HepG2 (cell line): ENCODE measurements around the gene CHST13. TPM values are rescaled to one million over a fixed set of nuclear protein-coding genes. Genes with fewer than 3 reads are reported as not detected.
A peak's percentile ranks its signal among the peaks of the same experiment; 100 is the strongest.

ENCODE experiments used
- ARID4A ChIP-seq: sonication (generic); formaldehyde crosslinking; IDR thresholded peaks from 2 replicates; pipeline ENCODE4 v1.5.0; 2020; ENCODE audit warnings: mild to moderate bottlenecking, missing genetic modification reagents, borderline replicate concordance
- FOXO1 ChIP-seq: sonication (generic); formaldehyde crosslinking; IDR thresholded peaks from 2 replicates; pipeline ENCODE4 v1.4.0; 2020; ENCODE audit warnings: missing genetic modification reagents
- NFKB2 ChIP-seq: sonication (generic); formaldehyde crosslinking; IDR thresholded peaks from 2 replicates; pipeline ENCODE4 v1.4.0; 2020; ENCODE audit warnings: missing genetic modification reagents, borderline replicate concordance
- RFX1 ChIP-seq: fragments of 450-650 bp; IDR thresholded peaks from 2 replicates; pipeline ENCODE4 v1.6.1; 2017
- SRSF1 ChIP-seq: fragments of 200-400 bp; formaldehyde crosslinking; optimal IDR thresholded peaks from 2 replicates; pipeline ENCODE3; 2017; ENCODE audit warnings: mild to moderate bottlenecking, low read depth, low read length, moderate library complexity
- THRA ChIP-seq: sonication (generic); formaldehyde crosslinking; IDR thresholded peaks from 2 replicates; pipeline ENCODE4 v1.4.0; 2020; ENCODE audit warnings: missing genetic modification reagents, borderline replicate concordance
- XBP1 ChIP-seq: sonication (generic); formaldehyde crosslinking; IDR thresholded peaks from 2 replicates; pipeline ENCODE4 v1.5.0; 2020; ENCODE audit warnings: missing genetic modification reagents
- ZBED4 ChIP-seq: sonication (generic); formaldehyde crosslinking; IDR thresholded peaks from 2 replicates; pipeline ENCODE4 v1.4.0; 2020; ENCODE audit warnings: missing genetic modification reagents, borderline replicate concordance
- ZHX1 ChIP-seq: sonication (generic); formaldehyde crosslinking; IDR thresholded peaks from 2 replicates; pipeline ENCODE4 v1.8.1; 2022; ENCODE audit warnings: low read depth, mild to moderate bottlenecking, missing genetic modification reagents
- ZKSCAN1 ChIP-seq: fragments of 150-350 bp; IDR thresholded peaks from 2 replicates; pipeline ENCODE4 v1.6.1; 2014; ENCODE audit warnings: low read length
- ZNF12 ChIP-seq: sonication (generic); formaldehyde crosslinking; IDR thresholded peaks from 2 replicates; pipeline ENCODE4 v1.5.0; 2020; ENCODE audit warnings: missing genetic modification reagents
- ZNF180 ChIP-seq: sonication (generic); formaldehyde crosslinking; IDR thresholded peaks from 2 replicates; pipeline ENCODE4 v1.4.0; 2020; ENCODE audit warnings: low read depth, missing genetic modification reagents, borderline replicate concordance
- ZSCAN12 ChIP-seq: sonication (generic); formaldehyde crosslinking; IDR thresholded peaks from 2 replicates; pipeline ENCODE4 v1.9.0; 2021; ENCODE audit warnings: mild to moderate bottlenecking, missing genetic modification reagents
- ZUFSP ChIP-seq: sonication (generic); formaldehyde crosslinking; IDR thresholded peaks from 2 replicates; pipeline ENCODE4 v1.9.0; 2021; ENCODE audit warnings: missing genetic modification reagents, mild to moderate bottlenecking, borderline replicate concordance
- polyA plus RNA-seq, 8 experiments: library from polyadenylated mRNA; depleted of rRNA in 3 of 8; stranded (reverse) in 7 of 8; unstranded in 1 of 8; fragments of >200 nt; fragmentation: Illumina TruSeq in 4 of 8; extraction: Trizol in 4 of 8; gene quantifications; 2 replicates each; pipeline versions ENCODE4 v1.2.1 to v1.2.3, GENCODE V29; 2011 to 2016; ENCODE audit warnings: low read depth in 4 of 8, missing spikeins in 1 of 8, mixed read lengths in 1 of 8; ENCODE audit not compliant: insufficient read depth in 1 of 8
- total RNA-seq, 5 experiments: library from RNA; depleted of rRNA; stranded (reverse); fragments of >200 nt; fragmentation: Illumina TruSeq; extraction: Trizol; gene quantifications; 2 replicates each; pipeline ENCODE4 v1.2.3, GENCODE V29; 2016; ENCODE audit warnings: low read depth in 1 of 5

Gene CHST13
- total and polyA plus RNA-seq, 2 of the 13 experiments (the other 11 are each of a cell fraction or from before 2014, with no cell fraction given): 32.0 to 43.1 TPM

GRCh38 chr3:126528800-126529541 lies 5.0 kb downstream of the CHST13 start (continued):
- TF ChIP-seq THRA (0 out of 2 replicates have a peak, but pooled peaks have one; percentile 33), XBP1 (CRISPR knock-in tag) (no peak), ZHX1 (CRISPR knock-in tag) (no peak; the same call in 1 of the 2 replicates), ZBED4 (CRISPR knock-in tag) (no peak; the same call in 1 of the 2 replicates), ZNF12 (peak; percentile 48; the same call in 1 of the 2 replicates), ZNF180 (CRISPR knock-in tag) (no peak), NFKB2 (CRISPR knock-in tag) (peak; percentile 59; the same call in 1 of the 2 replicates), ARID4A (CRISPR knock-in tag) (peak; percentile 79; the same call in 1 of the 2 replicates), ZUFSP (CRISPR knock-in tag) (no peak), ZSCAN12 (CRISPR knock-in tag) (no peak), RFX1 (no peak), SRSF1 (no peak), FOXO1 (CRISPR knock-in tag) (peak; percentile 84), ZKSCAN1 (no peak)
